T-helper 2 cell treated with Interferon-gamma antibody and Interleukin-4, amounts not matched to agents 5 μg/mL and 100 μg/mL, for 36 hours (primary cell): Measurements from ENCODE around the gene SLC7A14.

Experiments used
- DNase-seq: peaks from one replicate; pipeline ENCODE4 v3.0.0; 2021; ENCODE audit warnings: low spot score
- H3K27ac Mint-ChIP-seq: one replicate; pipeline ENCODE4 v1.8.0; 2021; ENCODE audit warnings: mild to moderate bottlenecking, mixed read lengths
- H3K27me3 Mint-ChIP-seq: one replicate; pipeline ENCODE4 v1.8.0; 2021; ENCODE audit warnings: low read depth, mixed read lengths
- H3K36me3 Mint-ChIP-seq: one replicate; pipeline ENCODE4 v1.8.0; 2021; ENCODE audit warnings: low read depth, mixed read lengths
- H3K4me1 Mint-ChIP-seq: one replicate; pipeline ENCODE4 v1.8.0; 2021; ENCODE audit warnings: low read depth, mixed read lengths
- H3K4me3 Mint-ChIP-seq: one replicate; pipeline ENCODE4 v1.8.0; 2022; ENCODE audit warnings: mild to moderate bottlenecking, moderate library complexity, mixed read lengths
- H3K9me3 Mint-ChIP-seq: one replicate; pipeline ENCODE4 v1.8.0; 2021; ENCODE audit warnings: mixed read lengths

SLC7A14 gene

DNA sequence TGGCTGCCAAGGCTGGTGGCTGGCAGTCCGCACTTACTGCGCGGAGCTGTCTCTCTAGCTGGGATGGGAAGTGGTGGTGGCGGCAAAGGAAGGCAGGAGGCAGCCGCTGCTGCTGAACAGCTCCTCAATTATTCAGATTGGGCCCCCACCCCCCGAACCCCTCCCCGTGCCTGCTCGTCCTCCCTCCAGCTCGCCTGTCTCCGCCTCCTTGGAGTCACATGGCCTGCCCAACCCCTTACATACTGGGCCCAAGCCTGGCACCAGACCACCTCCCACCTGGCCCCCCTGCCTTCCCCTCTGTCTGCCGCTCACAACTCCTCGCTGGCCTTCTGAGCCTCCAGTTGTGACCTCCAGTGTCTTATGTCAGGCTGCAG, at the start of gene SLC7A14:
SLC7A14 (minus strand) TSS at position 139 of the 374 bp plus-strand sequence. CDS start 59,139 bp downstream, outside the sequence.
- no peak within 1 kb of the TSS for H3K4me3 Mint-ChIP-seq
- no peaks in the 10 kb centered on the region for H3K36me3 Mint-ChIP-seq
- peaks cover 46% of the 10 kb centered on the region for H3K27me3 Mint-ChIP-seq
- no peaks in the 10 kb centered on the region for H3K9me3 Mint-ChIP-seq
- H3K27ac Mint-ChIP-seq, result no peak within 1 kb of the TSS
- DNase-seq, result no peak
- H3K4me1 Mint-ChIP-seq, result no peaks in the 10 kb centered on the region

DNA sequence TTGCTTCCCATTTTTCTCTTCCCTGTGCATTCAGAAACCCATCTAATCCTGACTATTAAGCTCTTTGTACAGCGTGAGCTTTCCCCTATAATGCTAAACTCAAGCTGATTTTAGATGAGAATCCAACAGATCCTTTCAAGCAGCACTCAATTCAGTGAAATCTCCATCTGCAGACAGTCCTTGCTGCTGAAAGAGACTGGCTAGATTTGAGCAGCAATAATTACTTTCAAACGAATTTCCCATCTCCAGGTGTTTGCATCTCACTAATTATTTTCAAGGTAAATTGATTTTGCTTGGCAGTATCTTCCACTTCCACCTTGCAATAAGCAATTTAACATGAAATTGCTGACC, 49.5 kb upstream of the SLC7A14 start:
- no peak overlapping the region for H3K4me3 Mint-ChIP-seq
- H3K27ac Mint-ChIP-seq, result no peak overlapping the region
- no peaks in the 10 kb centered on the region for H3K36me3 Mint-ChIP-seq
- no peaks in the 10 kb centered on the region for H3K9me3 Mint-ChIP-seq
- H3K4me1 Mint-ChIP-seq, result peaks cover 5% of the 10 kb centered on the region
- peaks cover 9% of the 10 kb centered on the region for H3K27me3 Mint-ChIP-seq
- no peak for DNase-seq

GRCh38 chr3:170634663-170635384, 48.9 kb upstream of the SLC7A14 start:
- Mint-ChIP-seq H3K4me1 (peaks cover 5% of the 10 kb centered on the region), H3K9me3 (no peaks in the 10 kb centered on the region), H3K27ac (no peak overlapping the region), H3K4me3 (no peak overlapping the region), H3K27me3 (peaks cover 9% of the 10 kb centered on the region), H3K36me3 (no peaks in the 10 kb centered on the region)
- DNase-seq, result peak; percentile 12

DNA sequence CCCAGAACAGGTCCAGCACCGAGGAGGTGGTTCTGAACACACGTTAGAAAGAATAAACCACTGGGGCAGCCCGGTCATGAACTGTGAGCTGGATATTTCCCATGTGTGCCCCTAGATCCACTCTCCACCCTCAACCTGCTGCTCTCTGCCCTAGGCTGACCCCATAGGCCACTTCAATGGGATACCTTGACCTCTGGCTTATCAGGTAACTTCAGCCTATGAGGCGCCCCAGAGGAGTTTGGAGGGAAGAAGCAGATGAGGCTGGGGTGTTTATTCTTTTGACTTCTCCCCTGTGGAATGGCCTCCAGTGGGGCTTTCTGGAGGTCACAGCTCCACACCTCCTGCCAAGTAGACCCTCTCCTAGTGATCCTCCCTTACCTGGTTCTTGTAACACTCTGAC, 47.7 kb upstream of the SLC7A14 start:
- Mint-ChIP-seq H3K27ac (no peak overlapping the region), H3K36me3 (no peaks in the 10 kb centered on the region), H3K4me1 (peaks cover 5% of the 10 kb centered on the region), H3K4me3 (no peak overlapping the region), H3K27me3 (peaks cover 14% of the 10 kb centered on the region), H3K9me3 (no peaks in the 10 kb centered on the region)
- DNase-seq, result no peak

DNA sequence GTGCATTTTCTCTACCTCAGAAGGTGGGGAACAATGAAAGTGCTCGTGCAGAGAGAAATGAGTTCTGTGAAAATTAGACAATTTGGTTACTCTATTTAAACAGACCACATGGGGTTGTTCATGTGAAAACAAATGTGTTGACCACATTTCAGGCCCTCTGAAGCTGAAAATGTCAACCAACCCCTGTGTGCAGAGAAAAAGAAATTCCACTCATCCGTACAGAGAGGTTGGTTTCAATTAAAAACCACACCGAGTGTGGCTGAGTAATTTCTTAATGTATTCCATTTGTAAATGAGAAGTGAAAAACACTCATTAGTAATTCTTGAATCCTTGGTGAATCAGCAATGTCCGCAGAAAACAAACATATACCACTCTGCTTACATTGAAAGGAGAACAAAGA, 46.9 kb upstream of the SLC7A14 start:
- no peak overlapping the region for H3K27ac Mint-ChIP-seq
- no peaks in the 10 kb centered on the region for H3K9me3 Mint-ChIP-seq
- H3K4me3 Mint-ChIP-seq, result no peak overlapping the region
- peak; percentile 19 for DNase-seq
- H3K4me1 Mint-ChIP-seq, result peaks cover 5% of the 10 kb centered on the region
- no peaks in the 10 kb centered on the region for H3K36me3 Mint-ChIP-seq
- peaks cover 14% of the 10 kb centered on the region for H3K27me3 Mint-ChIP-seq

- Mint-ChIP-seq H3K4me1 (peaks cover 5% of the 10 kb centered on the region), H3K9me3 (no peaks in the 10 kb centered on the region), H3K27ac (no peak overlapping the region), H3K27me3 (peaks cover 14% of the 10 kb centered on the region), H3K36me3 (no peaks in the 10 kb centered on the region), H3K4me3 (no peak overlapping the region)
- DNase-seq, result no peak
Measured at GRCh38 chr3:170631755-170632488, 46.0 kb upstream of the SLC7A14 start.

- no peak overlapping the region for H3K4me3 Mint-ChIP-seq
- no peaks in the 10 kb centered on the region for H3K4me1 Mint-ChIP-seq
- no peaks in the 10 kb centered on the region for H3K36me3 Mint-ChIP-seq
- DNase-seq, result no peak
- no peaks in the 10 kb centered on the region for H3K9me3 Mint-ChIP-seq
- H3K27ac Mint-ChIP-seq, result no peak overlapping the region
- H3K27me3 Mint-ChIP-seq, result no peaks in the 10 kb centered on the region
Measured at GRCh38 chr3:170623524-170623923, 37.6 kb upstream of the SLC7A14 start.

GRCh38 chr3:170622369-170623159, 36.7 kb upstream of the SLC7A14 start:
- no peaks in the 10 kb centered on the region for H3K27me3 Mint-ChIP-seq
- no peak overlapping the region for H3K27ac Mint-ChIP-seq

DNA sequence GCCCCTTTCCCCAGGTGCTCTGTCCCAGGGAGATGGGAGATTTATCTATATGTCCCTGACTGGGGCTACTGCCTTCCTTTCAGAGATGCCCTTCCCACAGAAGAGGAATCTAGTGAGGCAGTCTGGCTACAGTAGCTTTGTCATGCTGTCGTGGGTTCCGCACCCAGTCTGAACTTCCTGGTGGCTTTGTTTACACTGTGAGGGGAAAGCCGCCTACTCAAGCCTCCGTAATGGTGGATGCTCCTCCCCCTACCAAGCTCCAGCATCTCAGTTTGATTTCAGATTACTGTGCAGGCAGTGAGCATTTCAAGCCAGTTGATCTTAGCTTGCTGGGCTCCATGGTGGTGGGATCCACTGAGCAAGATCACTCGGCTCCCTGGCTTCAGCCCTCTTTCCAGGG, 35.4 kb upstream of the SLC7A14 start:
- Mint-ChIP-seq H3K36me3 (no peaks in the 10 kb centered on the region), H3K4me3 (no peak overlapping the region), H3K27me3 (peaks cover 3% of the 10 kb centered on the region), H3K27ac (no peak overlapping the region), H3K4me1 (no peaks in the 10 kb centered on the region), H3K9me3 (no peaks in the 10 kb centered on the region)
- DNase-seq, result no peak

More at GRCh38 chr3:170622369-170623159, 36.7 kb upstream of the SLC7A14 start:
- H3K9me3 Mint-ChIP-seq, result no peaks in the 10 kb centered on the region
- no peak overlapping the region for H3K4me3 Mint-ChIP-seq
- H3K4me1 Mint-ChIP-seq, result no peaks in the 10 kb centered on the region
- DNase-seq, result no peak
- H3K36me3 Mint-ChIP-seq, result no peaks in the 10 kb centered on the region

- no peak for DNase-seq
- Mint-ChIP-seq H3K9me3 (no peaks in the 10 kb centered on the region), H3K4me3 (no peak overlapping the region), H3K27me3 (peaks cover 8% of the 10 kb centered on the region), H3K4me1 (no peaks in the 10 kb centered on the region), H3K36me3 (no peaks in the 10 kb centered on the region), H3K27ac (no peak overlapping the region)
Measured at GRCh38 chr3:170614214-170614966, 28.5 kb upstream of the SLC7A14 start.

DNA sequence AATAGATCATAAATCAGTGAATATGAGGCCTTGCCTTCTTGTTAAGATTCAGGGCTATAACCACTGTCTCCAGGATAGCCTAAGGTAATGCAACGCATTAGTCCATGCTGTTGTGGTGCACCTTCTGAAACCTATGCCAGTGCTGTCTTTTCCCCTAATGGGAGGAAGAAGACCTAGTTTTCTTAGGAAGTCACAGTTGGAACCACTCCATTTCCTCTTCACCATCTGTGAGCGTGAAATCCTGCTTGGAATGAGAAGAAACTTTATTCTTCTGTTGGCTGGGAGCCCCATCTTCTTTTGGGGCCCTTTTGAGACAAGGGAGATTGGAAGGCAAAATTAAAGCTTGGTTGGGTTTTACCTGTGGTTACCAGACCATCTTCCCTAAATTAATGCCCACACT, 25.9 kb upstream of the SLC7A14 start:
- Mint-ChIP-seq H3K4me1 (no peaks in the 10 kb centered on the region), H3K4me3 (no peak overlapping the region), H3K27me3 (peaks cover 5% of the 10 kb centered on the region), H3K9me3 (no peaks in the 10 kb centered on the region), H3K36me3 (no peaks in the 10 kb centered on the region), H3K27ac (no peak overlapping the region)
- DNase-seq, result no peak

GRCh38 chr3:170610321-170610884, 24.5 kb upstream of the SLC7A14 start:
- H3K27me3 Mint-ChIP-seq, result peaks cover 5% of the 10 kb centered on the region
- no peaks in the 10 kb centered on the region for H3K4me1 Mint-ChIP-seq
- DNase-seq, result no peak
- H3K27ac Mint-ChIP-seq, result no peak overlapping the region
- H3K36me3 Mint-ChIP-seq, result no peaks in the 10 kb centered on the region
- no peak overlapping the region for H3K4me3 Mint-ChIP-seq
- H3K9me3 Mint-ChIP-seq, result no peaks in the 10 kb centered on the region

GRCh38 chr3:170608475-170608874, 22.6 kb upstream of the SLC7A14 start:
- Mint-ChIP-seq H3K27ac (no peak overlapping the region), H3K4me3 (no peak overlapping the region), H3K27me3 (peaks cover 17% of the 10 kb centered on the region), H3K4me1 (no peaks in the 10 kb centered on the region), H3K9me3 (no peaks in the 10 kb centered on the region), H3K36me3 (no peaks in the 10 kb centered on the region)
- no peak for DNase-seq
